ENCODE data around the gene NBEAL1. TPM values are rescaled to one million over a fixed set of nuclear protein-coding genes. Genes with fewer than 3 reads are reported as not detected.
"Not testable (repeated sequence)": the region's sequence is repeated elsewhere in the genome, so short reads cannot be mapped to it uniquely, and the experiment has no call there.

NBEAL1 gene
- total RNA-seq, 1 donor from 2014 or later, result 18.0 TPM

GRCh38 chr2:203030991-203031390 is 16.3 kb downstream of the NBEAL1 start:
- TF ChIP-seq CTCF (IDR thresholded peaks at IDR 0.05; ENCODE audit: borderline replicate concordance), result no peak
- no peak overlapping the region for H3K4me3 ChIP-seq
- no peak for DNase-seq
- no peaks in the 10 kb centered on the region for H3K36me3 ChIP-seq
- H3K27me3 ChIP-seq (ENCODE audit: low read depth), result no peaks in the 10 kb centered on the region
- no peaks in the 10 kb centered on the region for H3K9me3 ChIP-seq (replicated peaks)
- H3K4me1 ChIP-seq, result peaks cover 10% of the 10 kb centered on the region
- H3K27ac ChIP-seq (replicated peaks), result no peak overlapping the region
- intact Hi-C loops (cut with micrococcal nuclease), result no loop called here

GRCh38 chr2:203033395-203033794 is 18.7 kb downstream of the NBEAL1 start:
- Histone ChIP-seq H3K4me3 (no peak overlapping the region), H3K27me3 (ENCODE audit: low read depth) (no peaks in the 10 kb centered on the region), H3K9me3 (replicated peaks) (no peaks in the 10 kb centered on the region), H3K36me3 (no peaks in the 10 kb centered on the region), H3K4me1 (peaks cover 27% of the 10 kb centered on the region), H3K27ac (replicated peaks) (no peak overlapping the region)
- DNase-seq, result no peak
- TF ChIP-seq CTCF (IDR thresholded peaks at IDR 0.05; ENCODE audit: borderline replicate concordance), result no peak
- intact Hi-C loops (cut with micrococcal nuclease), result no loop called here

GRCh38 chr2:203035879-203036470 is 21.3 kb downstream of the NBEAL1 start:
- no peak for DNase-seq
- Histone ChIP-seq H3K9me3 (replicated peaks) (no peaks in the 10 kb centered on the region), H3K27me3 (ENCODE audit: low read depth) (no peaks in the 10 kb centered on the region), H3K4me3 (no peak overlapping the region), H3K27ac (replicated peaks) (peak overlapping the region; percentile 18), H3K36me3 (no peaks in the 10 kb centered on the region), H3K4me1 (peaks cover 25% of the 10 kb centered on the region)
- intact Hi-C loops (cut with micrococcal nuclease), result no loop called here
- no peak for TF ChIP-seq CTCF (IDR thresholded peaks at IDR 0.05; ENCODE audit: borderline replicate concordance)

GRCh38 chr2:203037026-203037425 is 22.4 kb downstream of the NBEAL1 start:
- intact Hi-C loops (cut with micrococcal nuclease), result no loop called here
- Histone ChIP-seq H3K36me3 (peaks cover 8% of the 10 kb centered on the region), H3K27ac (replicated peaks) (peak overlapping the region; percentile 43), H3K9me3 (replicated peaks) (no peaks in the 10 kb centered on the region), H3K4me3 (no peak overlapping the region), H3K4me1 (peaks cover 25% of the 10 kb centered on the region), H3K27me3 (ENCODE audit: low read depth) (no peaks in the 10 kb centered on the region)
- DNase-seq, result no peak
- TF ChIP-seq CTCF (IDR thresholded peaks at IDR 0.05; ENCODE audit: borderline replicate concordance), result no peak

- Histone ChIP-seq H3K4me3 (no peak overlapping the region), H3K9me3 (replicated peaks) (no peaks in the 10 kb centered on the region), H3K27ac (replicated peaks) (no peak overlapping the region), H3K27me3 (ENCODE audit: low read depth) (no peaks in the 10 kb centered on the region), H3K36me3 (peaks cover 23% of the 10 kb centered on the region), H3K4me1 (peaks cover 28% of the 10 kb centered on the region)
- TF ChIP-seq CTCF (IDR thresholded peaks at IDR 0.05; ENCODE audit: borderline replicate concordance), result no peak
- no peak for DNase-seq
- intact Hi-C loops (cut with micrococcal nuclease), result no loop called here
Measured at GRCh38 chr2:203038586-203038985, 23.9 kb downstream of the NBEAL1 start.

GRCh38 chr2:203039211-203039610 is 24.5 kb downstream of the NBEAL1 start:
- H3K4me1 ChIP-seq, result peaks cover 35% of the 10 kb centered on the region

More at GRCh38 chr2:203039211-203039610, 24.5 kb downstream of the NBEAL1 start:
- DNase-seq; H3K4me3 ChIP-seq; H3K27me3 ChIP-seq (ENCODE audit: low read depth); intact Hi-C loops (cut with micrococcal nuclease); H3K27ac ChIP-seq (replicated peaks); H3K9me3 ChIP-seq (replicated peaks): not testable (repeated sequence)
- peaks cover 23% of the 10 kb centered on the region for H3K36me3 ChIP-seq
